Activated T-cell treated with anti-CD3 and anti-CD28 coated beads for 1 hour (primary cell): ENCODE results near the gene PDZD7.

ENCODE experiments used
- DNase-seq: peaks from one replicate; pipeline ENCODE4 v3.0.0-alpha.2; 2020; ENCODE audit warnings: low read depth

PDZD7 gene

GRCh38 chr10:101031128-101031795 lies at the start of gene PDZD7, which contains the start of gene SFXN3:
Gene PDZD7, minus strand, starts transcription at chr10:101031129. Its CDS starts 910 bp downstream, at chr10:101030219.
Gene SFXN3, plus strand, starts transcription at chr10:101031234. Its CDS starts 3,461 bp downstream, at chr10:101034695.
- peak; percentile 96 for DNase-seq

GRCh38 chr10:101079874-101080273 lies 48.9 kb upstream of the PDZD7 start:
- no peak for DNase-seq

GRCh38 chr10:101076630-101077029 lies 45.7 kb upstream of the PDZD7 start:
- DNase-seq = no peak

DNA sequence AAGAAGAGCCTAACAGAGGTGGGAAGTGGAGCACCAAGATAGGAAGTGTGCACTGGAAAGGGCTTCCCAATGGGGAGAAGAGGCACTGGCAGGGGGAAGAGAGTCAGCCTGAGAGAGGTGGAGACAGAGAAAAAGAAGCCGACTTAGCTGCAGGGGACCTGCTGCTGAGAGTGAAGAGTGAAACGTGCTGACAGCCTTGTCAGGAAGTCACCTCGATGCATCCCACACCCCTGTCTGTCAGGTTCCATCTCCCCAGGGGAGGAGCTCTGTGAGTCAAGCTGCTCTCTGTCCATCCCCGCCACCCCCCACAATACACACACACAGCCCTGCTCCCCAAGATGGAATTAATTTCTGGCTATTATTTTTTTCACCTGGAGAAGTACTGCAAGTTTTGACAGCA lies 44.8 kb upstream of the PDZD7 start:
- no peak for DNase-seq

GRCh38 chr10:101073631-101074030 lies 42.7 kb upstream of the PDZD7 start:
- no peak for DNase-seq

DNA sequence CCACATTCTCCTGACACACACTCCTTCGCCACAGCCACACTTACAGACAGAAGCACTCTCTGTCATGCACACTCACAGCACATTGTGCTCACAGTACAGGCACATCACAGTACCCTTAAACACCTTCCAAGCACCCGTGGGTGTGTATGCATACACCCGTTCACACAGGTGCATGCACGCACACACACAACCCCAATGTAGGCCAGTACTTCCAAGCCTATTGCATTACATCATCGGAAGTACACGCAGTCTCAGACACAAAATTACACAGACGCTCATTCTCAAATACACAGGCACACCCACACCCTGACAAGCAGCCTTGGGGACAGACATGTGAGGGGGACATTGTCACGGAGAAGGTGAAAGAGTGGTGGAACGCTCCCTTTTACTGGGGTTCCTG lies 42.0 kb upstream of the PDZD7 start:
- no peak for DNase-seq

DNA sequence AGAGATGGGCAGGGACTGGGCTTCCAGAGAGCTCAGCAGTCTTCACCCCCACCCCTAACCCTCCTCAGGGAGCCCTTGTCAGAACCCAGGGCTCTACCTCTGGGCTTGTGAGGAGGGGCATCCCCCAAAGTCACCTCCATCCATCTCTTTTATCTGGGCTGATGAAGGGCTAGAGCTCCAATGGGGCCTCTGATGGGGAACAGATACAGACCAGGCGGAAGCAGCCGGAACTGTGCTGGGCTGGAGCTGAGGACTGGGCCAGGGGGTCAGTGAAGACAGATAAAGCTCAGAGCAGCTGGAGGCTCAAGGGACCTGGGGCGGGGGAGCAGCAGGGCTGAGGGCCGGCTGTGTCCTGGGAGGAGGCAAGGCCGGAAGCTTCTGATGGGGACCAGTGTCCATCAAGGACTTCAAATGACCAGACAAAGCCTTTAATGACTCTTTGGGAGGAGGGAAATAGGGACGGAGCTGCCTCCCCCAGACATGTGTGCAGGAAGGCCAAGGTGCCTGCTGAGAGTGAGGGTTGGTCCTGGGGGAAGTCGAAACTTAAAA lies 41.0 kb upstream of the PDZD7 start:
- no peak for DNase-seq

DNA sequence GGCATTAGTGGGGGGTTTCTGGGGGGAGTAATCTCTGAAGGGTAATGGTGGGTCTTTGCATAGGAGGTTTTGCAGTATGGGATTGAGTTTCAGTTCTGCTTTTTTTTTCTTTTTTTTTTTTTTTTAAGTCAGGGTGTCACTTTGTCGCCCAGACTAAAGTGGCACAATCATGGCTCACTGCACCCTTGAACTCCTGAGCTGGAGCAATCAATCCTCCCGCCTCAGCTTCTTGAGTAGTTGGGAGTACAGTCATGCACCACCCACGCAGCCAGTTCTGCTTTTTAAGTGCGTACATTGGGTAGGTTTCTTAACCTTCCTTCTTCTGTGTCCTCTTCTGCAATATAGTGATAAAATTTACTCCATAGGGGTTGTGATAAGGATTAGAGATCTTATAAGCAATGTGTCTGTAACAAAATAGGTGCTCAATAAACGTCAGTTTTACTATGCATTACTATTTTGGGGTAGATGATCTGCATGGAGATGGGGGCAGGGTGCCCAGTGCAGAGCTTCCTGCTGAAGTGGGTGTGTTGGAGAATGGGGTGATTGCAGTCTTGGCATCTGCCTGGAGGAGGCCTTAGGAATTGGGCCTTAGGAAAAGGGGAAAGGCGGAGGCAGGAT lies 40.4 kb upstream of the PDZD7 start:
- DNase-seq = no peak

DNA sequence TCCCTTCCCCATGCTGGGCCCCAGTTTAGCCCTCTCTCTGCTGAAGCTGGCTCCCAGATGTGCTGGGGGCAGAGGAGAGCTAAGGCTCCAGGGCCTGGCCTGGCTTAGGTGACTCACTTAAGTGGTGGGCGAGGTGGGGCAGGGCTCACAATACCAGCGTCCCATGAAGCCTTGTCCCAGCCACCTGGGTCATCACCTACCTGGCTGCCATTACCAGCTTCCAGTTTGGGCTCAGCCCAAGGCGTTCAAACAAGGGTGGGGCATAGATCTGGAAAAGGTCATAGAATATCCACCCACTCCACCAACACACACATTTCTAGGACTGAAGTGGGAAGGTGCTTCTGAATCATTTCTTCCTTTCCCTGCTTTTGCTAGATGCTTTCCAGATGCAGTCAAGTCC lies 39.2 kb upstream of the PDZD7 start:
- no peak for DNase-seq

GRCh38 chr10:101069441-101069840 lies 38.5 kb upstream of the PDZD7 start:
- no peak for DNase-seq

GRCh38 chr10:101067356-101068083 lies 36.6 kb upstream of the PDZD7 start:
- peak; percentile 66 for DNase-seq

DNA sequence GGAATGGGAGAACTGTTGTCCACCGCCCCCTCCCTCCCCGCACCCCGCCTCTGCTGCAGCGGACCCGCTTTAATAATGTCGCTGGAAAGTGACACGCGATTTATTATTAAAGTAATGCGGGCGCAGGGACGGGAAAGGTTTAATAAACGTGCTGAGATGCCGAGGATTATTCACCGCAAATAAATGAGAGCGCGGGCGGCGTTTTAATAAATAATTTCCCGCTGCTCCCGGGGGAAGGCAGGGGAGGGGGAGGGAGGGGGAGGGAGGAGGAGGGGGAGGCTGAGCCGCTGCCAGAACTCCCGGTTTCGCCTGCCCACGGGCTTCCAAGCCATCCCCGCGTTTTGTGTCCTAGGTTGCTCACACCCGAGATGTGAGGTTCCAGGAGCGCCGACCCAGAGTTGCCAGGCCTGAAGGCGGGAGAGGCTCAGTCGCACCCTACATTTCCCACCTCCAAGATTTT lies 36.0 kb upstream of the PDZD7 start:
- no peak for DNase-seq

- peak; percentile 33 for DNase-seq
These were observed 35.4 kb upstream of the PDZD7 start for GRCh38 chr10:101066146-101066895.

- no peak for DNase-seq
These were observed 34.7 kb upstream of the PDZD7 start for GRCh38 chr10:101065481-101066145.

DNA sequence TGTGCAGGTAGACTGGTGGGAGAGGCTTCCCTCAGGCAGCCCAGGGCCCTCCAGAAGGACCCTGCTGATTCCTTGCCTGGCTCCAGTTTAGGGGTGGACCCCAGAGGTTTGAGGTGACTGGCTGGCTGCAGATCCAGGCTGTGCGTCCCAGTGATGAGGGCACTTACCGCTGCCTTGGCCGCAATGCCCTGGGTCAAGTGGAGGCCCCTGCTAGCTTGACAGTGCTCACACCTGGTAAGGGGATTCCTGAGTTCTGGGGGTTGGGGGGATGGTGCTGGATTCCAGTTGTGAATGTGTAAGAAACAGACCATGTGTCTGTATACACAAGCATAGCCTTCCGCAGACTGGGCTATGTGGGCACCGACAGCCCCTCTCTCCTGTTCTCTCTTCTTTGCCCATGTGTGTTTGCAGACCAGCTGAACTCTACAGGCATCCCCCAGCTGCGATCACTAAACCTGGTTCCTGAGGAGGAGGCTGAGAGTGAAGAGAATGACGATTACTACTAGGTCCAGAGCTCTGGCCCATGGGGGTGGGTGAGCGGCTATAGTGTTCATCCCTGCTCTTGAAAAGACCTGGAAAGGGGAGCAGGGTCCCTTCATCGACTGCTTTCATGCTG lies 33.6 kb upstream of the PDZD7 start:
- DNase-seq = no peak

DNA sequence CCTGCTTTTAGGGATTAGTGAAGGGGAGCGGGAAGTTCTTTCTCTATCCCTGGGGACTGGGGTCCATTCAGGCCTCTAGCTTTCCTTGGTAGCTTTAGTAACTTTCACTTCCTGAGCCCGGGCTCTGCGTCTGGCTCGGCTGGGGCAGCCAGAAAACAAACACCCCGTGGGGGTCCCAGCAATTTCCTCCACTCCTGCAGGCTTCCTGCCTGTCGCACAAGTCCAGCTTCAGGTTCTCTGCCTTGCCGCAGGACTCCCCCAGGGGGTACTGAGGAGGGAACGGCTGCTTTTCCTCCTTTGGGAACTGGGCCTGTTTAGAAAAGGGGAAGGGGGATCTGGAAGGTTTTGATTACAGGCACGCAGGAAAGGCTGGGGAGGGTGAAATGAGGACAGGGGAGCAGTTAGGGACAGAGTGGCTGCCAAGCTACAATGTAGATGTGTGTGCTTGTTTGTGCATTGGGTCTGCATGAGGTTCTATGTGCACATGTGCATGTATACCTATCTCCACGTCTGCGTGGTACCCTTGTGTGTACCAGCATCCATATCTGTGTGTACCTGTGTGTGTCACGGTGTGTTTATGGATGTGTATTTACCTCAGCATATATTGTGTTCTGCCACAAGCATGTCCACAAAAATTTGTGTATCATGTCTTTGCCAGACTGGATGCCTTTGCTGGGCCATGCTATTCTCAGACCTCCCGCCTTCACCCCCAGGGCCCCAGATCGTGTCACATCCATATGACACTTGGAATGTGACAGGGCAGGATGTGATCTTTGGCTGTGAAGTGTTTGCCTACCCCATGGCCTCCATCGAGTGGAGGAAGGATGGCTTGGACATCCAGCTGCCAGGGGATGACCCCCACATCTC lies 32.9 kb upstream of the PDZD7 start:
- DNase-seq = no peak

DNA sequence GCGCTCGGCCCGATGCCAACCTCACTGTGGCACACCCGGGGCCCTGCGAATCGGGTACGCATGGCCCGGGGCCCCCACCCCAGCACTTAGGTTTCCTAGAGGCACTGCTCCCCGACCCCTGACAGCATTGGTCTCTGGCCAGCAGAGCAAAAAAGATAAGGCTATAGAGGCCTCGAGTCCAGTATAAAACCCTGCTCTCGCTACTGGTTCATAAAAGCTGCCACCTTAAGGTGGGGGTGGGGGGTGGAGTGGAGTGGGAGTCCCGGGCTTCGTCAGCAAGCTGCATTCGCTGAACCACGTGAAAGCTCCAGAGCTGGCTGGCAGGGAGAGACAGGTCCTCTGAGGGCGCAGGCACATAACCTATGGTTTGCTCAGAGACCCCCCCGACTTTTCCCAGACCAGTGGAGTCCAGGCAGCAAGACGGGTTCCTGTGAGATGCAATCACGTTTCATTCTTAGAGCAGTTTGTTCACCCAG lies 32.2 kb upstream of the PDZD7 start:
- no peak for DNase-seq

DNA sequence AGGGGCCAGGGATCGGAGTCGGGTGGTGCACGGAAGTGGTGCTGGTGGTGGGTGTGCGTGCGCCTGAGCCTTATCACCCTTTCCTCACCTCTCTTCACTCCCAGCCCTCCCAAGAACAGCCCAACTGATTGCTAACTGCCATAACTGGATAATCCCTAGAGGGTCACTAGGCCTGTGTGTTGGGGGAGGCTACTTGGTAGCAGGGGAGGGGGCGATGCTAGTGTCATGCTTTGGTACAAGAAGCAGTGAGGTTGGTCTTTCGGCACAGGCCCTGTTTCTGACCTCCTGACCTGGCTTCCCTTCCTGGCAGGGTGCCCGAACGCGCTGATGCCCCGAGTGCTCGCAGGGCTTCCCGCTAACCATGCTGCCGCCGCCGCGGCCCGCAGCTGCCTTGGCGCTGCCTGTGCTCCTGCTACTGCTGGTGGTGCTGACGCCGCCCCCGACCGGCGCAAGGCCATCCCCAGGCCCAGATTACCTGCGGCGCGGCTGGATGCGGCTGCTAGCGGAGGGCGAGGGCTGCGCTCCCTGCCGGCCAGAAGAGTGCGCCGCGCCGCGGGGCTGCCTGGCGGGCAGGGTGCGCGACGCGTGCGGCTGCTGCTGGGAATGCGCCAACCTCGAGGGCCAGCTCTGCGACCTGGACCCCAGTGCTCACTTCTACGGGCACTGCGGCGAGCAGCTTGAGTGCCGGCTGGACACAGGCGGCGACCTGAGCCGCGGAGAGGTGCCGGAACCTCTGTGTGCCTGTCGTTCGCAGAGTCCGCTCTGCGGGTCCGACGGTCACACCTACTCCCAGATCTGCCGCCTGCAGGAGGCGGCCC lies 31.5 kb upstream of the PDZD7 start:
- DNase-seq = peak; percentile 38

GRCh38 chr10:101061624-101062231 lies 30.8 kb upstream of the PDZD7 start, which contains the start of gene KAZALD1:
Gene KAZALD1, plus strand, starts transcription at chr10:101061989. Its CDS starts 604 bp downstream, at chr10:101062593.
- no peak for DNase-seq
